ENCODE measurements around the gene MUC12.
"Not testable (repeated sequence)": the region's sequence is repeated elsewhere in the genome, so short reads cannot be mapped to it uniquely, and the experiment has no call there.

The MUC12 gene

GRCh38 chr7:101064176-101064550 lies 94.8 kb downstream of the MUC12 start:
- DNase-seq (ENCODE audit: low spot score) = not testable (repeated sequence)

- not testable (repeated sequence) for DNase-seq (ENCODE audit: low spot score)
Observed at GRCh38 chr7:101065162-101065561, 95.8 kb downstream of the MUC12 start.

GRCh38 chr7:101066141-101066832 lies 96.9 kb downstream of the MUC12 start:
- DNase-seq (ENCODE audit: low spot score) = no peak

GRCh38 chr7:101066833-101067177 lies 97.4 kb downstream of the MUC12 start:
- DNase-seq (ENCODE audit: low spot score) = no peak

- no peak for DNase-seq (ENCODE audit: low spot score)
Observed at GRCh38 chr7:101068401-101068800, 99.0 kb downstream of the MUC12 start.
